NT2/D1 (cell line): ENCODE data around the gene BPIFB2.

Source experiments
- DNase-seq: peaks from one replicate; pipeline ENCODE4 v3.0.0-alpha.2; 2011; ENCODE audit warnings: low read depth, low spot score
- H3K27me3 ChIP-seq: 2 replicates; pipeline ENCODE4 v1.6.0; 2011; ENCODE audit warnings: mild to moderate bottlenecking; ENCODE audit not compliant: insufficient read length, insufficient read depth
- H3K36me3 ChIP-seq: 2 replicates; pipeline ENCODE4 v1.6.1; 2011; ENCODE audit warnings: mild to moderate bottlenecking, low read length, mixed read lengths; ENCODE audit not compliant: insufficient read depth, insufficient read length
- H3K4me1 ChIP-seq: 2 replicates; pipeline ENCODE4 v1.5.1; 2011; ENCODE audit not compliant: insufficient read depth, insufficient read length
- H3K4me3 ChIP-seq: 2 replicates; pipeline ENCODE4 v1.5.1; 2011; ENCODE audit warnings: low read depth; ENCODE audit not compliant: insufficient read length
- H3K9ac ChIP-seq: 2 replicates; pipeline ENCODE4 v1.6.0; 2011; ENCODE audit warnings: low read depth; ENCODE audit not compliant: insufficient read length
- H3K9me3 ChIP-seq: 2 replicates; pipeline ENCODE4 v1.5.1; 2011; ENCODE audit warnings: mild to moderate bottlenecking, low read length; ENCODE audit not compliant: insufficient read depth
- SUZ12 ChIP-seq: IDR thresholded peaks from 2 replicates; pipeline ENCODE4 v1.6.1; 2011; ENCODE audit not compliant: insufficient read length, insufficient read depth; ENCODE audit errors: extremely low read depth
- YY1 ChIP-seq: IDR thresholded peaks from 2 replicates; pipeline ENCODE4 v1.6.1; 2011; ENCODE audit not compliant: insufficient read length, insufficient read depth
- ZNF274 ChIP-seq: IDR thresholded peaks from 2 replicates; pipeline ENCODE4 v1.6.1; 2011; ENCODE audit warnings: mild to moderate bottlenecking, low read depth, low read length

BPIFB2 gene

DNA sequence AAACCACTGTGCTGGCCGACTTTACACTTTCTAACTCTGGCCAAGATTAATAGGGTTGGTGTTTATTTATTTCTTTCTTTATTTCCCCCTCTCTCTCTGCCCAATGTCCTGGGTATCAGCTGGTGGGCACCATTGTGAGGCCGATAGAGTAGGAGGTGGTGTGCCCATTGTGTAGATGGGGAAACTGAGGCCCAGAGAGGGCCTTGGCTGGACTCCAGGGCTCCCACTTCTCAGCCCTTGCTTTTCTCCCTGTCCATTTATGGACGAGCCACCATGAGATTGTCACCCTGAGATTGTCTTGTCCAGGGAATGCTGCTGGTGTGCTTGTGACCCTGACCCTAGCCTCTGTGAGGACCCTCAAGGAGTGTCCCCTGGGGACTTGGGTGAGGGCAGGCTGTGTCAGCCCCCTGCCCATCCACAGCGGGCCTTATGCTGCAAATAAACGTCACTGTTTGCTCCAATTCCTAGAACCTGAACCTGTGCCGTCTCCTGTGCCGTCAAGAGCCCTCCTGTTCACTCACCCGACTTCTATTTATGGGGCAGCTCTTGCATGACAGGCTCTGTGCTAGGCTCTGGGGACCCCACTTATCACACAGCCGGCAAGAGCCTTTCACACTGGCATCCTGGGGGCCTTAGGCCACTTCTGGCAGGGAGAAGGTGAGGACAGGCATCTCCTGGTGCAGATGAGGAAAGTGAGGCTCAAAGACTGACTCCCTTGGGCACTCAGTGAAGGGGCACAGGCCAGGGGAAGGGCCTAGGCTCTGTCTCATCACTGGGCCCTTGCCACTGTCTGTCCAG is 28.1 kb upstream of the BPIFB2 start:
- no peaks in the 10 kb centered on the region for H3K27me3 ChIP-seq

GRCh38 chr20:32980131-32980941 is 27.2 kb upstream of the BPIFB2 start:
- Histone ChIP-seq H3K4me1 (peaks cover 6% of the 10 kb centered on the region), H3K4me3 (no peak overlapping the region), H3K36me3 (no peaks in the 10 kb centered on the region), H3K9ac (no peak overlapping the region), H3K27me3 (no peaks in the 10 kb centered on the region), H3K9me3 (no peaks in the 10 kb centered on the region)
- no peak for DNase-seq
- TF ChIP-seq YY1: no peak
- TF ChIP-seq SUZ12: no peak
- no peak for TF ChIP-seq ZNF274

More for the DNA sequence above, 28.1 kb upstream of the BPIFB2 start:
- H3K4me1 ChIP-seq: peaks cover 6% of the 10 kb centered on the region
- TF ChIP-seq SUZ12 (no peak), YY1 (no peak), ZNF274 (no peak)
- no peak overlapping the region for H3K9ac ChIP-seq
- no peak for DNase-seq
- H3K9me3 ChIP-seq: no peaks in the 10 kb centered on the region
- H3K36me3 ChIP-seq: no peaks in the 10 kb centered on the region
- no peak overlapping the region for H3K4me3 ChIP-seq

DNA sequence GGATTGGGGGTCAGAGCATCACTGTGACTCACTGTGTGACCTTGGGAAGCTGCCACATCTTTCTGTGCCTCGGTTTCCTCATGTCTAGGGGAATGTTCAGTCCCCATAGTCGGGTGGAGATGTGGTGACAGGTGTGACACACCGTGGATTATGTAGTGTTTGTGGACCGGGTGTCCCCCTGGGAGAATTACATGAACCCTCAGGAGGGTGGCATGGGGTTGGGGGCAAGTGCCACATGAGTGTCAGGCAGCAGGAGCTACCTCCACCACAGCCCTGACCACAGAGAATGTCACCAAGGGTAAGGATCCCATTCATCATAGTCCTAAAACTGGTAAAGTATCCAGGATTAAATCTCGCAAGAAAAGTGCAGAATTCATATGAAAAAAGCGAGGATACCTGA is 26.5 kb upstream of the BPIFB2 start:
- Histone ChIP-seq H3K4me1 (peaks cover 7% of the 10 kb centered on the region), H3K36me3 (no peaks in the 10 kb centered on the region), H3K27me3 (no peaks in the 10 kb centered on the region), H3K9me3 (no peaks in the 10 kb centered on the region), H3K4me3 (no peak overlapping the region), H3K9ac (no peak overlapping the region)
- TF ChIP-seq YY1 (no peak), ZNF274 (no peak)
- no peak for DNase-seq

DNA sequence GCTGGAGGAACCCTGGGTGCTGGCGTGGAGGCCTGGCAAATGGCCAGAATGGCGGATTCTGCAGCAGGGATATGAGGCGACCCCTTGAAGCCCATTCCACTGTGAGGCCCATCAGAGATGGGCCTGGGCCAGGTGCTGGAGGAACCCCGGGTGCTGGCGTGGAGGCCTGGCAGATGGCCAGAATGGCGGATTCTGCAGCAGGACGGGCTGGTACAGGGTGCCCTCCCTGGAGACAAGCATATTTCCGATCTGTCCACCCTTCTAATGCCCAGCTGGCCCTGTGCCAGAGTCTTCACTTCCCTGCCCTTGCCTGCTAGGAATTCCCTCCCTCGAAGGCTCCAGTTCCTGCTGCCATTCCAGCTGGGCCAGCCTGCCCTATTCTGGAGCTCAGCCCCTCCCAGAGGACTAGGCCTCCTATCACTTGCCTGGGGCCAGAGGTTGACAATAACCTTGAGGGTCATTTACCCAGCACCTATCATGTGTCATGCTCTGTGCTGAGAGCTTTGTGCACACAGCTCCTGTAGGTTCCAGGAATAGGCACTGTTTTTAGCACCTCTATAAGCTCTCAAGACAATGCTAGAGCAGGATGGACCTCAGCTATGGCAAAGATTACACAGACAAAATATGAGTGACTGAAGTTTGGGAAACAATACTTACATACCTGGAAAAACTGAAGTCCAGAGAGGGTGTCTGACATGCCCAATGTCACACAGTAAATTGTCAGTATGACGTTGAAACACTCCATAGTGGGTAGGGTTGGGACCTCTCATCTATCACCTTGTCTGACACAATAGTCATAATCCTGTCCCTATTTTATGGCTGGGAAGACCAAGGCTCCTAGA is 24.7 kb upstream of the BPIFB2 start:
- Histone ChIP-seq H3K36me3 (no peaks in the 10 kb centered on the region), H3K4me3 (no peak overlapping the region), H3K9me3 (no peaks in the 10 kb centered on the region), H3K4me1 (peaks cover 6% of the 10 kb centered on the region), H3K27me3 (no peaks in the 10 kb centered on the region), H3K9ac (no peak overlapping the region)
- no peak for TF ChIP-seq ZNF274
- TF ChIP-seq YY1: no peak
- no peak for TF ChIP-seq SUZ12
- DNase-seq: no peak

DNA sequence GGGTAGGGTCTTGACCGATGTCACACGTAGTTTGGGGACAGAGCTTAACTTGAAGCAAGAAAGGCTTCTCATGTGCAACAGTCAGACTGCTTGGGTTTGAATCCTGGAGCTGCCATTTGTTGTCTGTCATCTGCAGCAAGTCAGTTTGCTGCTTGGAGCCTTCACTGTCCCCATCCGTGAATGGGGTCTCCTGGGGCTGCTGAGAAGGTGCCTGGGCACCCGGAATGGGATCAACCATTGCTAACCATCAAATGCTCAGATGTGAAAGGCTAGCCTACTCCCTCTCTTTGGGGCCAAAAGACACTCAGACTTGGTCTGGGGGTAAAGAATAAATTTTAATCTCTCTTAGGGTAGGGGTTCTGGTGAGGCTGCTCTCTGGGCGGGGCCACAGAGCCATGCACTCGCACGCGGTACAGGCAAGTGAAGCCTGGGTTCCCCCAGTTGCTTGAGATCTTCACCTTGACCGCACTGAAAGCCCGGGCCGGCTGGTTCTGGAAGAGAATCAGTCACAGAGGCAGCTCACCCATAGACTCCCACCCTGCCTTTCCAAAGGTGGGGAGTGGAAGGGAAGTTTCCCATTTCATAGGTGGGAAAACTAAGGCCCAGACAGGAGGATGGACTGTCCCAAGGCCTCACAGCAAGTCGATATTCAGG is 23.9 kb upstream of the BPIFB2 start:
- H3K4me3 ChIP-seq: no peak overlapping the region
- TF ChIP-seq ZNF274 (no peak), YY1 (no peak), SUZ12 (no peak)
- no peaks in the 10 kb centered on the region for H3K36me3 ChIP-seq
- peaks cover 6% of the 10 kb centered on the region for H3K4me1 ChIP-seq
- H3K9ac ChIP-seq: no peak overlapping the region
- no peaks in the 10 kb centered on the region for H3K9me3 ChIP-seq
- no peak for DNase-seq
- H3K27me3 ChIP-seq: no peaks in the 10 kb centered on the region

- no peak overlapping the region for H3K9ac ChIP-seq
- TF ChIP-seq YY1 (no peak), SUZ12 (no peak), ZNF274 (no peak)
- no peaks in the 10 kb centered on the region for H3K36me3 ChIP-seq
- H3K9me3 ChIP-seq: no peaks in the 10 kb centered on the region
- no peak overlapping the region for H3K4me3 ChIP-seq
- H3K27me3 ChIP-seq: no peaks in the 10 kb centered on the region
- peaks cover 6% of the 10 kb centered on the region for H3K4me1 ChIP-seq
- no peak for DNase-seq
Observed at GRCh38 chr20:32984196-32984595, 23.3 kb upstream of the BPIFB2 start.
